HCT116 (cell line): ENCODE results near the gene DCAF15.

Experiments
- CTCF ChIP-seq, 3 experiments: fragments of 200-600 bp in 1 of 3; sonication (generic) in 1 of 3; IDR thresholded peaks in 2 of 3; conservative IDR thresholded peaks in 1 of 3; 2 replicates each; pipeline ENCODE4 v1.5.1; 2012 to 2017; ENCODE audit warnings: low read depth in 2 of 3, low read length in 2 of 3, antibody characterized with exemption in 1 of 3, borderline replicate concordance in 1 of 3, control low read depth in 1 of 3, mild to moderate bottlenecking in 1 of 3, mixed read lengths in 1 of 3, mixed run types in 1 of 3, moderate library complexity in 1 of 3; ENCODE audit not compliant: insufficient read depth in 1 of 3
- ELF1 ChIP-seq: IDR thresholded peaks from 2 replicates; pipeline ENCODE4 v1.6.1; 2012; ENCODE audit warnings: low read depth, borderline replicate concordance
- EZH2 ChIP-seq: fragments of 200-600 bp; sonication (generic); IDR thresholded peaks from 2 replicates; pipeline ENCODE4 v1.6.1; 2017; ENCODE audit warnings: antibody characterized with exemption, mixed run types
- FOSL1 ChIP-seq: IDR thresholded peaks from 2 replicates; pipeline ENCODE4 v1.6.1; 2012; ENCODE audit warnings: low read depth
- POLR2A ChIP-seq: IDR thresholded peaks from 2 replicates; pipeline ENCODE4 v1.7.0; 2011; ENCODE audit warnings: borderline replicate concordance; ENCODE audit not compliant: insufficient read depth, insufficient read length; ENCODE audit errors: extremely low read depth
- RAD21 ChIP-seq: IDR thresholded peaks from 2 replicates; pipeline ENCODE4 v1.6.1; 2012; ENCODE audit warnings: low read depth, mild to moderate bottlenecking
- REST ChIP-seq: IDR thresholded peaks from 2 replicates; pipeline ENCODE4 v1.6.1; 2012; ENCODE audit warnings: low read depth
- SIN3A ChIP-seq: IDR thresholded peaks from 2 replicates; pipeline ENCODE4 v1.6.1; 2012; ENCODE audit warnings: low read depth
- SP1 ChIP-seq: IDR thresholded peaks from 2 replicates; pipeline ENCODE4 v1.6.1; 2012; ENCODE audit warnings: low read depth
- YY1 ChIP-seq: IDR thresholded peaks from 2 replicates; pipeline ENCODE4 v1.6.1; 2011; ENCODE audit warnings: low read length, low read depth, moderate library complexity, mild to moderate bottlenecking; ENCODE audit not compliant: insufficient replicate concordance; ENCODE audit errors: extremely low read depth
- ZFX ChIP-seq: fragments of 450-650 bp; IDR thresholded peaks from 2 replicates; pipeline ENCODE4 v1.6.1; 2017
- ZNF274 ChIP-seq: fragments of 200-500 bp; sonication (Bioruptor generic); IDR thresholded peaks from 2 replicates; pipeline ENCODE4 v1.6.1; 2014; ENCODE audit warnings: mild to moderate bottlenecking, low read depth, low read length, inconsistent platforms

GRCh38 chr19:13954185-13954584, 1.9 kb downstream of the DCAF15 start:
- no peak for TF ChIP-seq CTCF (IDR thresholded peaks at IDR 0.05 in 2 of 3, conservative IDR thresholded peaks at IDR 0.05 in 1 of 3; ENCODE audit: borderline replicate concordance in 1 of 3, insufficient read depth in 1 of 3, low read depth in 2 of 3, low read length in 2 of 3)
- no peak for TF ChIP-seq YY1
- TF ChIP-seq ELF1, result no peak
- no peak for TF ChIP-seq POLR2A
- no peak for TF ChIP-seq REST
- TF ChIP-seq ZFX, result no peak
- TF ChIP-seq SIN3A, result no peak
- no peak for TF ChIP-seq SP1
- no peak for TF ChIP-seq EZH2
- no peak for TF ChIP-seq ZNF274
- TF ChIP-seq RAD21, result no peak
- TF ChIP-seq FOSL1, result no peak
